HepG2 (cell line): Measurements from ENCODE around the gene CDC42EP1. TPM values are rescaled to one million over a fixed set of nuclear protein-coding genes. Genes with fewer than 3 reads are reported as not detected.
A peak's percentile ranks its signal among the peaks of the same experiment; 100 is the strongest.

ENCODE experiments used
- AHDC1 ChIP-seq: sonication (generic); formaldehyde crosslinking; IDR thresholded peaks from 2 replicates; pipeline ENCODE4 v1.5.1; 2020; ENCODE audit warnings: mild to moderate bottlenecking, missing genetic modification reagents, borderline replicate concordance
- AKAP8 ChIP-seq: sonication (generic); formaldehyde crosslinking; IDR thresholded peaks from 2 replicates; pipeline ENCODE4 v1.5.1; 2020; ENCODE audit warnings: mild to moderate bottlenecking, missing genetic modification reagents
- ARID2 ChIP-seq: sonication (generic); formaldehyde crosslinking; IDR thresholded peaks from 2 replicates; pipeline ENCODE4 v1.8.1; 2022; ENCODE audit warnings: mild to moderate bottlenecking, missing genetic modification reagents, borderline replicate concordance
- DNMT1 ChIP-seq: sonication (generic); formaldehyde crosslinking; IDR thresholded peaks from 2 replicates; pipeline ENCODE4 v1.5.1; 2020; ENCODE audit warnings: mild to moderate bottlenecking, missing genetic modification reagents
- GPN1 ChIP-seq: sonication (generic); formaldehyde crosslinking; IDR thresholded peaks from 2 replicates; pipeline ENCODE4 v1.5.1; 2020; ENCODE audit warnings: missing genetic modification reagents, borderline replicate concordance
- HHEX ChIP-seq: IDR thresholded peaks from 2 replicates; pipeline ENCODE4 v1.6.1; 2016; ENCODE audit warnings: control low read depth
- KAT7 ChIP-seq: IDR thresholded peaks from 2 replicates; pipeline ENCODE4 v1.6.1; 2018; ENCODE audit warnings: borderline replicate concordance, missing compliant biosample characterization
- KDM5B ChIP-seq: sonication (generic); formaldehyde crosslinking; IDR thresholded peaks from 2 replicates; pipeline ENCODE4 v1.4.0; 2020; ENCODE audit warnings: missing genetic modification reagents, mild to moderate bottlenecking, borderline replicate concordance
- NONO ChIP-seq, 2 experiments: fragments of 450-650 bp in 1 of 2; sonication (generic) in 1 of 2; formaldehyde crosslinking in 1 of 2; IDR thresholded peaks in 1 of 2; conservative IDR thresholded peaks in 1 of 2; 2 replicates each; pipeline versions ENCODE4 v1.6.1 to v1.8.0; 2017 to 2022; ENCODE audit warnings: mild to moderate bottlenecking in 1 of 2, missing genetic modification reagents in 1 of 2, moderate library complexity in 1 of 2
- RNF2 ChIP-seq: fragments of 450-650 bp; conservative IDR thresholded peaks from 2 replicates; pipeline ENCODE4 v1.6.1; 2016; ENCODE audit warnings: low read depth
- ZBTB3 ChIP-seq: sonication (generic); formaldehyde crosslinking; IDR thresholded peaks from 2 replicates; pipeline ENCODE4 v1.4.0; 2020; ENCODE audit warnings: low read depth, mild to moderate bottlenecking, moderate library complexity, missing genetic modification reagents, borderline replicate concordance
- ZFP37 ChIP-seq: sonication (generic); formaldehyde crosslinking; IDR thresholded peaks from 2 replicates; pipeline ENCODE4 v1.4.0; 2020; ENCODE audit warnings: missing genetic modification reagents, borderline replicate concordance
- ZNF3 ChIP-seq: IDR thresholded peaks from 2 replicates; pipeline ENCODE4 v1.7.0; 2017; ENCODE audit warnings: inconsistent platforms
- ZNF484 ChIP-seq: sonication (generic); formaldehyde crosslinking; IDR thresholded peaks from 2 replicates; pipeline ENCODE4 v1.5.1; 2020; ENCODE audit warnings: mild to moderate bottlenecking, low read depth, missing genetic modification reagents, borderline replicate concordance
- ZNF503 ChIP-seq: sonication (generic); formaldehyde crosslinking; IDR thresholded peaks from 2 replicates; pipeline ENCODE4 v1.4.0; 2020; ENCODE audit warnings: missing genetic modification reagents
- ZNF570 ChIP-seq: sonication (generic); formaldehyde crosslinking; IDR thresholded peaks from 2 replicates; pipeline ENCODE4 v1.4.0; 2020; ENCODE audit warnings: mild to moderate bottlenecking, missing genetic modification reagents, borderline replicate concordance
- ZNF749 ChIP-seq: sonication (generic); formaldehyde crosslinking; IDR thresholded peaks from 2 replicates; pipeline ENCODE4 v1.8.0; 2022; ENCODE audit warnings: mild to moderate bottlenecking, missing genetic modification reagents, moderate library complexity, borderline replicate concordance
- polyA plus RNA-seq, 8 experiments: library from polyadenylated mRNA; depleted of rRNA in 3 of 8; stranded (reverse) in 7 of 8; unstranded in 1 of 8; fragments of >200 nt; fragmentation: Illumina TruSeq in 4 of 8; extraction: Trizol in 4 of 8; gene quantifications; 2 replicates each; pipeline versions ENCODE4 v1.2.1 to v1.2.3, GENCODE V29; 2011 to 2016; ENCODE audit warnings: low read depth in 4 of 8, missing spikeins in 1 of 8, mixed read lengths in 1 of 8; ENCODE audit not compliant: insufficient read depth in 1 of 8
- total RNA-seq, 5 experiments: library from RNA; depleted of rRNA; stranded (reverse); fragments of >200 nt; fragmentation: Illumina TruSeq; extraction: Trizol; gene quantifications; 2 replicates each; pipeline ENCODE4 v1.2.3, GENCODE V29; 2016; ENCODE audit warnings: low read depth in 1 of 5
- TF ChIP-seq, protein P1 (sequence below): sonication (generic); formaldehyde crosslinking; IDR thresholded peaks from 2 replicates; pipeline ENCODE4 v1.4.0; 2020; ENCODE audit warnings: missing genetic modification reagents; ENCODE audit errors: not compliant biosample characterization
- TF ChIP-seq, protein P2 (sequence below): fragments of 450-650 bp; IDR thresholded peaks from 2 replicates; pipeline ENCODE4 v1.6.1; 2016

CDC42EP1 gene
- total and polyA plus RNA-seq, 2 of the 13 experiments (the other 11 are each of a cell fraction or from before 2014, with no cell fraction given) = 17.1 to 29.5 TPM

DNA sequence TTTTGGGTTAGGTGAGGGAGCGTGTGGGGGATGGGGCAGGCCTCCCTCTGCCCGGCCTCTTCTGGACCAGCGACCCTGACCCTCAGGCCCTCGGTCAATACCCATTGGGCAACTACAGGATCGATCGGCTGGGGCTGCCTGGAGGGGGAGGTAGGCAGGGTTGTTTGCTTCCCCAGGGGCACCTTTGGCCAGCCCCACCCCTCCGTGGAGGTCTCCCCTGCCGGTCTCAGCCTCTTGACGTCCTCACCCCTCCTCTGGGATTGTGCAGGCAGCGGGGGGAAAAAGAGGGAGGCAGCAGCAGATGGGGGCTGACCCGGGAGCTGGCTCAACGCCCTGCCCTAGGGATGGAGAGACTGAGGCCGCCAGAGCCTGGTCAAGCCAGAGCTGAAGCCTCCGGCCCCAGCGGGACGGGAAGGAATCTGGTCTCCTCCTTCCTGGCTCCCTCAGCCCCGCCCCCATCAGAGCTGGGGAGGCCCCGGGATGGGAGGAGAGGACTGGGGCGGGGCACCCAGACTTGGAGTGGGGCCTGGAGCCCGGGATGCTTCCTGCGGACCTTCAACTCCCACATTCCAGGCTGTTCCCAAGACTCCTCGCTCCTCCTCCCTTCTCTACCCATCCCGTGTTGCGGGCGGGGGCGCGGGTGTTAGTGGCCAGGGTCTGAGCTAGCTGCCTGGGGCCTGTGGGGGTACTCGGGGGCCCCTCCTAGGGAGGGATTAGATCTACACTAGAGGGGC is 14.4 kb upstream of the CDC42EP1 start (continued):
- no peak; the same call in 1 of the 2 replicates for TF ChIP-seq ZNF749 (CRISPR knock-in tag)
- TF ChIP-seq, protein P1, sequence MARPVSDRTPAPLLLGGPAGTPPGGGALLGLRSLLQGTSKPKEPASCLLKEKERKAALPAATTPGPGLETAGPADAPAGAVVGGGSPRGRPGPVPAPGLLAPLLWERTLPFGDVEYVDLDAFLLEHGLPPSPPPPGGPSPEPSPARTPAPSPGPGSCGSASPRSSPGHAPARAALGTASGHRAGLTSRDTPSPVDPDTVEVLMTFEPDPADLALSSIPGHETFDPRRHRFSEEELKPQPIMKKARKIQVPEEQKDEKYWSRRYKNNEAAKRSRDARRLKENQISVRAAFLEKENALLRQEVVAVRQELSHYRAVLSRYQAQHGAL = no peak
- TF ChIP-seq, protein P2, sequence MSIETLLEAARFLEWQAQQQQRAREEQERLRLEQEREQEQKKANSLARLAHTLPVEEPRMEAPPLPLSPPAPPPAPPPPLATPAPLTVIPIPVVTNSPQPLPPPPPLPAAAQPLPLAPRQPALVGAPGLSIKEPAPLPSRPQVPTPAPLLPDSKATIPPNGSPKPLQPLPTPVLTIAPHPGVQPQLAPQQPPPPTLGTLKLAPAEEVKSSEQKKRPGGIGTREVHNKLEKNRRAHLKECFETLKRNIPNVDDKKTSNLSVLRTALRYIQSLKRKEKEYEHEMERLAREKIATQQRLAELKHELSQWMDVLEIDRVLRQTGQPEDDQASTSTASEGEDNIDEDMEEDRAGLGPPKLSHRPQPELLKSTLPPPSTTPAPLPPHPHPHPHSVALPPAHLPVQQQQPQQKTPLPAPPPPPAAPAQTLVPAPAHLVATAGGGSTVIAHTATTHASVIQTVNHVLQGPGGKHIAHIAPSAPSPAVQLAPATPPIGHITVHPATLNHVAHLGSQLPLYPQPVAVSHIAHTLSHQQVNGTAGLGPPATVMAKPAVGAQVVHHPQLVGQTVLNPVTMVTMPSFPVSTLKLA = no peak
- no peak for TF ChIP-seq ZNF484
- TF ChIP-seq ZNF503 (CRISPR knock-in tag) = peak; percentile 94
- TF ChIP-seq HHEX = peak; percentile 91
- TF ChIP-seq DNMT1 (CRISPR knock-in tag) = peak; percentile 67; the same call in 1 of the 2 replicates
- peak; percentile 74; the same call in 1 of the 2 replicates for TF ChIP-seq ZBTB3 (CRISPR knock-in tag)
- TF ChIP-seq ZFP37 = no peak
- no peak for TF ChIP-seq RNF2
- peak; percentile 86; the same call in 1 of the 2 replicates for TF ChIP-seq KDM5B (CRISPR knock-in tag)
- TF ChIP-seq ZNF570 (CRISPR knock-in tag) = no peak
- peak; percentile 97 for TF ChIP-seq AKAP8 (CRISPR knock-in tag)
- TF ChIP-seq KAT7 (CRISPR knock-in tag) = no peak
- TF ChIP-seq AHDC1 = peak; percentile 76; the same call in 1 of the 2 replicates
- TF ChIP-seq GPN1 (CRISPR knock-in tag) = 0 out of 2 replicates have a peak, but pooled peaks have one; percentile 2
- TF ChIP-seq ZNF3 (CRISPR knock-in tag) = 0 out of 2 replicates have a peak, but pooled peaks have one; percentile 53
- no peak for TF ChIP-seq NONO (IDR thresholded peaks at IDR 0.05)
- TF ChIP-seq NONO (CRISPR knock-in tag; conservative IDR thresholded peaks at IDR 0.05) = peak; percentile 99
- TF ChIP-seq ARID2 (CRISPR knock-in tag) = no peak
